Liver (tissue), 9 donors: ENCODE data around the gene LDLRAD4. TPM values are rescaled to one million over a fixed set of nuclear protein-coding genes. Genes with fewer than 3 reads are reported as not detected.

Experiments
- DNase-seq: peaks from one replicate; pipeline ENCODE4 v3.0.0-alpha.2; 2017; ENCODE audit warnings: low spot score
- H3K27ac ChIP-seq, 2 donors: one replicate each; pipeline ENCODE4 v1.7.0; 2013; ENCODE audit warnings: inconsistent platforms in 2 of 2, low read length in 2 of 2, control low read depth in 1 of 2, low read depth in 1 of 2, mild to moderate bottlenecking in 1 of 2
- H3K27me3 ChIP-seq, 4 donors: one replicate each; pipeline versions ENCODE4 v1.6.1 to v1.7.0; 2013; ENCODE audit warnings: low read length in 3 of 4, inconsistent platforms in 1 of 4, mild to moderate bottlenecking in 1 of 4, moderate library complexity in 1 of 4; ENCODE audit not compliant: control insufficient read depth in 4 of 4, insufficient read depth in 4 of 4
- H3K36me3 ChIP-seq, 4 donors: one replicate each; pipeline versions ENCODE4 v1.6.1 to v1.7.0; 2013; ENCODE audit warnings: low read length in 3 of 4, mild to moderate bottlenecking in 3 of 4, low read depth in 1 of 4, moderate library complexity in 1 of 4; ENCODE audit not compliant: control insufficient read depth in 4 of 4, insufficient read depth in 3 of 4
- H3K4me1 ChIP-seq, 4 donors: one replicate each; pipeline versions ENCODE4 v1.6.1 to v1.7.0; 2013; ENCODE audit warnings: low read length in 3 of 4, mild to moderate bottlenecking in 3 of 4, moderate library complexity in 1 of 4; ENCODE audit not compliant: control insufficient read depth in 4 of 4, insufficient read depth in 4 of 4
- H3K4me3 ChIP-seq, 3 donors: one replicate each; pipeline versions ENCODE4 v1.6.1 to v1.7.0; 2013; ENCODE audit warnings: low read length in 3 of 3, control low read depth in 1 of 3, low read depth in 1 of 3, mild to moderate bottlenecking in 1 of 3
- H3K9ac ChIP-seq, 2 donors: one replicate each; pipeline ENCODE4 v1.7.0; 2013; ENCODE audit warnings: low read length in 2 of 2, mild to moderate bottlenecking in 2 of 2, moderate library complexity in 2 of 2, control low read depth in 1 of 2, low read depth in 1 of 2
- H3K9me3 ChIP-seq, 4 donors: one replicate each; pipeline versions ENCODE4 v1.6.1 to v1.7.0; 2013; ENCODE audit warnings: low read length in 3 of 4; ENCODE audit not compliant: control insufficient read depth in 4 of 4
- EGR1 ChIP-seq, 2 donors: IDR thresholded peaks; 2 replicates each; pipeline ENCODE4 v1.6.1; 2016 to 2018; ENCODE audit warnings: antibody characterized with exemption in 2 of 2, low read depth in 2 of 2
- FOXA2 ChIP-seq: IDR thresholded peaks from 2 replicates; pipeline ENCODE4 v1.6.1; 2016; ENCODE audit warnings: antibody characterized with exemption
- GABPA ChIP-seq, 2 donors: IDR thresholded peaks in 1 of 2; conservative IDR thresholded peaks in 1 of 2; 2 replicates each; pipeline ENCODE4 v1.6.1; 2016; ENCODE audit warnings: antibody characterized with exemption in 2 of 2, mild to moderate bottlenecking in 1 of 2, moderate library complexity in 1 of 2
- HNF4A ChIP-seq, 2 donors: conservative IDR thresholded peaks; 2 replicates each; pipeline ENCODE4 v1.6.1; 2016; ENCODE audit warnings: antibody characterized with exemption in 2 of 2, mild to moderate bottlenecking in 2 of 2
- HNF4G ChIP-seq: IDR thresholded peaks from 2 replicates; pipeline ENCODE4 v1.6.1; 2016; ENCODE audit warnings: antibody characterized with exemption
- JUND ChIP-seq, 2 donors: IDR thresholded peaks; 2 replicates each; pipeline ENCODE4 v1.6.1; 2016; ENCODE audit warnings: antibody characterized with exemption in 2 of 2
- NR2F2 ChIP-seq: IDR thresholded peaks from 2 replicates; pipeline ENCODE4 v1.6.1; 2016; ENCODE audit warnings: antibody characterized with exemption
- RAD21 ChIP-seq, 2 donors: IDR thresholded peaks; 2 replicates each; pipeline ENCODE4 v1.6.1; 2016; ENCODE audit warnings: antibody characterized with exemption in 2 of 2, mild to moderate bottlenecking in 2 of 2
- RXRA ChIP-seq, 2 donors: IDR thresholded peaks; 2 replicates each; pipeline ENCODE4 v1.6.1; 2017 to 2018; ENCODE audit warnings: antibody characterized with exemption in 2 of 2, mild to moderate bottlenecking in 1 of 2
- SP1 ChIP-seq: IDR thresholded peaks from 2 replicates; pipeline ENCODE4 v1.6.1; 2018; ENCODE audit warnings: antibody characterized with exemption, mild to moderate bottlenecking
- TAF1 ChIP-seq: conservative IDR thresholded peaks from 2 replicates; pipeline ENCODE4 v1.6.1; 2016; ENCODE audit warnings: antibody characterized with exemption, mild to moderate bottlenecking
- YY1 ChIP-seq: IDR thresholded peaks from 2 replicates; pipeline ENCODE4 v1.6.1; 2016; ENCODE audit warnings: antibody characterized with exemption, mild to moderate bottlenecking
- WGBS: extraction: QIAGEN DNeasy Blood & Tissue Kit; methylation state at CpG from one replicate; pipeline ENCODE4 v1.1.7; 2013; 5-methylcytosine and 5-hydroxymethylcytosine counted together
- polyA plus RNA-seq, 2 donors: library from polyadenylated mRNA; stranded (reverse) in 1 of 2; unstranded in 1 of 2; fragments of 200-250 nt in 1 of 2; fragments of >200 nt in 1 of 2; fragmentation: Nextera tagmentation in 1 of 2; extraction: Ambion mirVana in 1 of 2; gene quantifications; one replicate each; pipeline versions ENCODE4 v1.2.1 to v1.2.3, GENCODE V29; 2013 to 2015
- total RNA-seq, 2 donors: library from RNA; depleted of rRNA; stranded (reverse); fragments of >200 nt; gene quantifications; one replicate each; pipeline ENCODE4 v1.2.3, GENCODE V29; 2014
- TF ChIP-seq, protein P1 (sequence below): IDR thresholded peaks from 2 replicates; pipeline ENCODE4 v1.6.1; 2016; ENCODE audit warnings: antibody characterized with exemption
- TF ChIP-seq, protein P2 (sequence below): IDR thresholded peaks from 2 replicates; pipeline ENCODE4 v1.6.1; 2016; ENCODE audit warnings: antibody characterized with exemption
- TF ChIP-seq, protein P3 (sequence below): IDR thresholded peaks from 2 replicates; pipeline ENCODE4 v1.6.1; 2016; ENCODE audit warnings: antibody characterized with exemption, mild to moderate bottlenecking
- donor health status: healthy.
- donor health status: healthy.
- donor health status: healthy.
- donor health status: healthy.
- donor health status: healthy.

LDLRAD4 gene
- total and polyA plus RNA-seq, 4 donors: 4.8 to 41.7 (median 12.7) TPM

DNA sequence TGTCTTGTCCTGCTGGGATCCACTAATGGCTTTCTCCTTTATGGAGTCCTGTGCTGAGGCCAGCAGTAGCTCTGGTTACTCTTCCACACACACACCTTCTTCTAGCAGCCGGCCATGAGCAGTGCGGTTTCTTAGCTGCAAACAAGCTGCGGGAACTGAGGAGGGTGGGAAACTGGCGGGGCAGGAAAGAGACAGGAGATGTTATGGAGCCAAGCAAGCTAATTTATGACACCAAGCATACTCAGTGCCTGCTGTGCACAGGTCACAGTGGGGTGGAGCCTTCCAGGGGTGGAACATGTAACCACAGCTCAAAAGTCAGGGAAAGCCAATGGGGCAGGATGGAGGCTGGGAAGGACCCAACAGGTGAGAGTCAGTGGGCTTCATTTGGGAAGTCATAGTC is 327.0 kb downstream of the LDLRAD4 start:
- TF ChIP-seq RXRA (IDR thresholded peaks at IDR 0.05) (no peak), NR2F2 (no peak), JUND (IDR thresholded peaks at IDR 0.05) (no peak), FOXA2 (no peak), SP1 (no peak)
- TF ChIP-seq, protein P1, sequence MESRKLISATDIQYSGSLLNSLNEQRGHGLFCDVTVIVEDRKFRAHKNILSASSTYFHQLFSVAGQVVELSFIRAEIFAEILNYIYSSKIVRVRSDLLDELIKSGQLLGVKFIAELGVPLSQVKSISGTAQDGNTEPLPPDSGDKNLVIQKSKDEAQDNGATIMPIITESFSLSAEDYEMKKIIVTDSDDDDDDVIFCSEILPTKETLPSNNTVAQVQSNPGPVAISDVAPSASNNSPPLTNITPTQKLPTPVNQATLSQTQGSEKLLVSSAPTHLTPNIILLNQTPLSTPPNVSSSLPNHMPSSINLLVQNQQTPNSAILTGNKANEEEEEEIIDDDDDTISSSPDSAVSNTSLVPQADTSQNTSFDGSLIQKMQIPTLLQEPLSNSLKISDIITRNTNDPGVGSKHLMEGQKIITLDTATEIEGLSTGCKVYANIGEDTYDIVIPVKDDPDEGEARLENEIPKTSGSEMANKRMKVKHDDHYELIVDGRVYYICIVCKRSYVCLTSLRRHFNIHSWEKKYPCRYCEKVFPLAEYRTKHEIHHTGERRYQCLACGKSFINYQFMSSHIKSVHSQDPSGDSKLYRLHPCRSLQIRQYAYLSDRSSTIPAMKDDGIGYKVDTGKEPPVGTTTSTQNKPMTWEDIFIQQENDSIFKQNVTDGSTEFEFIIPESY: no peak
- no peak overlapping the region for H3K4me3 ChIP-seq
- H3K27ac ChIP-seq: no peak overlapping the region
- 97% methylated on average over 4 of the region's 4 CpGs for whole genome bisulfite sequencing
- DNase-seq: no peak
- H3K36me3 ChIP-seq: no peaks in the 10 kb centered on the region
- H3K4me1 ChIP-seq: peaks cover 10 to 59% (median 41%) of the 10 kb centered on the region in 4 donors
- no peaks in the 10 kb centered on the region for H3K9me3 ChIP-seq
- H3K9ac ChIP-seq: no peak overlapping the region
- H3K27me3 ChIP-seq: no peaks in the 10 kb centered on the region

DNA sequence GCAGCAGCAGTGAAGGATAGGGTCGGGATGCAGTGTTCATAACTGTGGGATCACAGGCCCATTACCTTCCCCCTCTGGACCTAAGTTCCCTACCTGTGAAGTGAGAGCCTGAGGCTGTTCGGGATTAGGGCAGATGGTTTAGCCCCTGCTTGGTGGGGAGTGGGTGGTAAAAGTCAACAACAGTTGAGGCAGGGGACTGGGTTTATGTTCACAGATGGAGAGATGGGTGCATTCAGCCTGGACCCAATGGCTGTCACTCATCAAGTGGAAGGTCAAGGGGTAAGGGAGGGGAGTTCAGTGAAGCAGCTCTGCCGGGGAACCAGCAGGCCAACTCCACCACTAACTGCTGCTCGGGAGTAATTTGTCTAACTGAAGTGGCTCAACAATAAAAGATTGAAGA is 327.4 kb downstream of the LDLRAD4 start:
- H3K9ac ChIP-seq: no peak overlapping the region
- DNase-seq: peak; percentile 24
- 94% methylated on average over 4 of the region's 4 CpGs for WGBS
- no peak overlapping the region for H3K4me3 ChIP-seq
- peaks cover 9 to 59% (median 40%) of the 10 kb centered on the region in 4 donors for H3K4me1 ChIP-seq
- TF ChIP-seq, protein P2, sequence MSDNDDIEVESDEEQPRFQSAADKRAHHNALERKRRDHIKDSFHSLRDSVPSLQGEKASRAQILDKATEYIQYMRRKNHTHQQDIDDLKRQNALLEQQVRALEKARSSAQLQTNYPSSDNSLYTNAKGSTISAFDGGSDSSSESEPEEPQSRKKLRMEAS: no peak
- TF ChIP-seq FOXA2: no peak
- TF ChIP-seq HNF4A (conservative IDR thresholded peaks at IDR 0.05): no peak
- no peak for TF ChIP-seq JUND (IDR thresholded peaks at IDR 0.05)
- TF ChIP-seq, protein P1: no peak
- no peaks in the 10 kb centered on the region for H3K9me3 ChIP-seq
- no peak overlapping the region for H3K27ac ChIP-seq
- no peaks in the 10 kb centered on the region for H3K36me3 ChIP-seq
- no peaks in the 10 kb centered on the region for H3K27me3 ChIP-seq

DNA sequence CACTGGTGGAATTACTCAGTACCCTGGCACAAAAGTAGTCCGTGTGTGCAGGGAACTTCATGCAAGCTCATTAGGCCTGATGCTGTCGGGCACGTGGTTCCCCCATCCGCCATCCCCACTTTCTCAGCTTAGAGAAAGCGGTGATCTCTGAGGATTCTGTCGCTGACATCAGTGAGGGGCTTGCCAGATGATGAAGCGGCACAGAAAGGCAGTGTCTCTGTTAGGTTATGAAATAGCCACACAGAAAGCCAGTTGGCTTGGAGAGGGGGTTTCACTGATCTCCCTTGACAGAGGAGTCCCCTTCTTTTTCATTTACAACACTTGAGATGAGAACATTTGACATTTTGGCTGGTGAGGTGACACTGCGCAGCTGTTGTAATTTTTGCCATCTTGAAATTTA is 328.1 kb downstream of the LDLRAD4 start:
- DNase-seq: peak; percentile 17
- no peak overlapping the region for H3K9ac ChIP-seq
- TF ChIP-seq, protein P2: no peak
- H3K4me3 ChIP-seq: no peak overlapping the region
- WGBS: 97% methylated on average over 8 of the region's 8 CpGs
- H3K27me3 ChIP-seq: no peaks in the 10 kb centered on the region
- H3K27ac ChIP-seq: no peak overlapping the region
- no peaks in the 10 kb centered on the region for H3K9me3 ChIP-seq
- no peaks in the 10 kb centered on the region for H3K36me3 ChIP-seq
- peaks cover 8 to 59% (median 39%) of the 10 kb centered on the region in 4 donors for H3K4me1 ChIP-seq

DNA sequence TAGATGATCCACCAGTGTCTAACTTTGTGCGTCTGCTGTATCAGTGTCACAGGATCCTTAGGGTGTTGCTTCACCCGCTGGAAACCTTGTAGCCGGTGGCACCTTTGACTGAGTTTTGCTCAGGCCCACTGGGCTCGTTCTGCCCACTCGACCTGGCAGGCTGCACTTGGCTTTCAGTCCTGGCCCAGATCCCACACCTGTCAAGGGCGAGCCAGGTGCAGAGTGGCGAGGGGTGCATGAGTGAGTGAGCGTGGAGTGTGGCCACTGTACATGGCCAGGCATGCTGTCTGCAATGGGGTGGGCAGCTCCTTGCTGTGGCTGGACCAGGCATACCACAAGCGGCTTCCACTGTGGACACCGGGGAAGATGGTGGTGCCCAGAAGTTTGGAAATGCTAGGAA is 328.8 kb downstream of the LDLRAD4 start:
- DNase-seq: no peak
- no peak overlapping the region for H3K4me3 ChIP-seq
- WGBS: 53% methylated on average over 10 of the region's 10 CpGs
- peaks cover 6 to 58% (median 37%) of the 10 kb centered on the region in 4 donors for H3K4me1 ChIP-seq
- H3K27ac ChIP-seq: no peak overlapping the region
- H3K36me3 ChIP-seq: no peaks in the 10 kb centered on the region
- no peak overlapping the region for H3K9ac ChIP-seq
- no peaks in the 10 kb centered on the region for H3K9me3 ChIP-seq
- H3K27me3 ChIP-seq: no peaks in the 10 kb centered on the region
- TF ChIP-seq HNF4G (no peak), FOXA2 (no peak), GABPA (IDR thresholded peaks at IDR 0.05 in 1 of 2, conservative IDR thresholded peaks at IDR 0.05 in 1 of 2) (no peak), NR2F2 (no peak), EGR1 (IDR thresholded peaks at IDR 0.05; ENCODE audit: low read depth in 2 of 2) (no peak), TAF1 (no peak), RAD21 (IDR thresholded peaks at IDR 0.05) (no peak), YY1 (no peak)
- TF ChIP-seq, protein P2: no peak
- TF ChIP-seq, protein P3, sequence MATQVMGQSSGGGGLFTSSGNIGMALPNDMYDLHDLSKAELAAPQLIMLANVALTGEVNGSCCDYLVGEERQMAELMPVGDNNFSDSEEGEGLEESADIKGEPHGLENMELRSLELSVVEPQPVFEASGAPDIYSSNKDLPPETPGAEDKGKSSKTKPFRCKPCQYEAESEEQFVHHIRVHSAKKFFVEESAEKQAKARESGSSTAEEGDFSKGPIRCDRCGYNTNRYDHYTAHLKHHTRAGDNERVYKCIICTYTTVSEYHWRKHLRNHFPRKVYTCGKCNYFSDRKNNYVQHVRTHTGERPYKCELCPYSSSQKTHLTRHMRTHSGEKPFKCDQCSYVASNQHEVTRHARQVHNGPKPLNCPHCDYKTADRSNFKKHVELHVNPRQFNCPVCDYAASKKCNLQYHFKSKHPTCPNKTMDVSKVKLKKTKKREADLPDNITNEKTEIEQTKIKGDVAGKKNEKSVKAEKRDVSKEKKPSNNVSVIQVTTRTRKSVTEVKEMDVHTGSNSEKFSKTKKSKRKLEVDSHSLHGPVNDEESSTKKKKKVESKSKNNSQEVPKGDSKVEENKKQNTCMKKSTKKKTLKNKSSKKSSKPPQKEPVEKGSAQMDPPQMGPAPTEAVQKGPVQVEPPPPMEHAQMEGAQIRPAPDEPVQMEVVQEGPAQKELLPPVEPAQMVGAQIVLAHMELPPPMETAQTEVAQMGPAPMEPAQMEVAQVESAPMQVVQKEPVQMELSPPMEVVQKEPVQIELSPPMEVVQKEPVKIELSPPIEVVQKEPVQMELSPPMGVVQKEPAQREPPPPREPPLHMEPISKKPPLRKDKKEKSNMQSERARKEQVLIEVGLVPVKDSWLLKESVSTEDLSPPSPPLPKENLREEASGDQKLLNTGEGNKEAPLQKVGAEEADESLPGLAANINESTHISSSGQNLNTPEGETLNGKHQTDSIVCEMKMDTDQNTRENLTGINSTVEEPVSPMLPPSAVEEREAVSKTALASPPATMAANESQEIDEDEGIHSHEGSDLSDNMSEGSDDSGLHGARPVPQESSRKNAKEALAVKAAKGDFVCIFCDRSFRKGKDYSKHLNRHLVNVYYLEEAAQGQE: no peak
